Lower leg skin (tissue), 3 donors: ENCODE data around the gene SLC25A44.

Source experiments
- CTCF ChIP-seq, 3 donors: fragments of 450-650 bp; IDR thresholded peaks; one replicate each; pipeline ENCODE4 v1.5.1; 2016; ENCODE audit warnings: antibody characterized with exemption in 3 of 3, mild to moderate bottlenecking in 3 of 3, moderate library complexity in 2 of 3
- POLR2A ChIP-seq, 2 donors: fragments of 450-650 bp; IDR thresholded peaks; one replicate each; pipeline ENCODE4 v1.6.1; 2016 to 2017; ENCODE audit warnings: antibody characterized with exemption in 2 of 2, mild to moderate bottlenecking in 1 of 2, moderate library complexity in 1 of 2

- TF ChIP-seq CTCF (IDR thresholded peaks at IDR 0.05), result no peak
- TF ChIP-seq POLR2A (IDR thresholded peaks at IDR 0.05), result no peak
Measured at GRCh38 chr1:156233426-156234127, 39.7 kb downstream of the SLC25A44 start.
